ENCODE results near the gene ZNF598. TPM values are rescaled to one million over a fixed set of nuclear protein-coding genes. Genes with fewer than 3 reads are reported as not detected.

The ZNF598 gene
- polyA plus RNA-seq, 4 donors: 17.6 to 27.5 (median 18.1) TPM

DNA sequence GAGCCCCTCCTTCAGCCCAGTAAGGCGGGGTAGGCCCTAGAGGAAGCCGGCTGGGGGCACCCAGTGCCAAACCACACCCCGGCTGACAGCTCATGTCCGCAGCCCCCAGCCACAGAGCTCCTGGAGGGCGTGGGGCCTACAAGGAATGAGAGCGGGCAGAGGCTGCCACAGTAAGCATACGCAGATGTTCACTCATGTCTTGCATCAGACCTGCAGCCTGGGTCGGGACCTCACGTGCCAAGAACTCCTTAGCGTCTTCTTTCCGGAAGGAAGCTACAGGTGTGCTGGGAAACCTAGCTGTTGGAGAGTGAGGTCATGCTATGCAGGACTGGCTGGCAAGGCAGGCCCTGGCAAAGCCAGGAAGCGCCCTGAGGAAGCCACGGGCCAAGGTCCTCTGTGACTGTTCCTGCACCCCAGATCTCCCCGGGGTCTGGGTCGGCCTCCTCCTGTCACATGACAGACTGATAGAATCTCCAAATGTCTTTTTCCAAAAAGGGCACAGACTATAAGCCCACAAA, 1.6 kb downstream of the ZNF598 start:
- no peak for DNase-seq (ENCODE audit: low read depth in 4 of 4, low spot score in 3 of 4)

DNA sequence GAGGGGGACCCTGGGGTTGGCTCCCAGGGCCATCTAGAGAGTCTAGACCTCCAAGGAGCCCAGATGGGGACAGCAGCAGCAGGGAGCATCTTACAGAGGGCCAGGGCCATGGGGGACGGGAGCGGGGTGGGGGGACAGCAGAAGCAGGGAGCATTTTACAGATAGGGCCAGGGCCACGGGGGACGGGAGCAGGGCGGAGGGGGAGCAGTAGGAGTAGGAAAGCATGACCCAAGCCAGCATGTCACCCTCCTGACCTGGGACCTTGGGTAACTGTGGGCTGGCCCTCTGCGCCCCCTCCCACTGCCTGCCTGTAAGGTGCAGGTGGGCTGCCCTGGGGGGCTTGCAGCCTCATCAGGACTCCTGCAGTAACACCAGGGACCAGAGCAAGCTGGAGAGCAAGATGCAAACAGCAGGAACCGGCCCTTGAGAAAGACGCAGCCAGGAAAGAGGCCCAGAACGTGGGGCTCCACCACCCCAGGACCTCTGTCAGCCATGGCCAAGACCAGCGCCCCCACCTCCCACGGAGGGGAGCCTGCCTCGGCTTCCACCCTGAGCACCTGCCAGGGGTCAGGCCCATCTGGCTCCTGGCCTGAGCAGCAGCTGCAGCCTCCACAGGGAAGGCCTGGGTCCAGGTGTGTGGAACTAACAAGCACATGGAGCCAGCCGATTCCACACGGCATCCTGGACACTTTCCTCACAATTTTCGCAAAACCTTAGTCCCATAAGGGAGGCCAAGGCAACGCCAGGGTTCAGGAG, 2.4 kb downstream of the ZNF598 start:
- no peak for DNase-seq (ENCODE audit: low read depth in 4 of 4, low spot score in 3 of 4)

DNA sequence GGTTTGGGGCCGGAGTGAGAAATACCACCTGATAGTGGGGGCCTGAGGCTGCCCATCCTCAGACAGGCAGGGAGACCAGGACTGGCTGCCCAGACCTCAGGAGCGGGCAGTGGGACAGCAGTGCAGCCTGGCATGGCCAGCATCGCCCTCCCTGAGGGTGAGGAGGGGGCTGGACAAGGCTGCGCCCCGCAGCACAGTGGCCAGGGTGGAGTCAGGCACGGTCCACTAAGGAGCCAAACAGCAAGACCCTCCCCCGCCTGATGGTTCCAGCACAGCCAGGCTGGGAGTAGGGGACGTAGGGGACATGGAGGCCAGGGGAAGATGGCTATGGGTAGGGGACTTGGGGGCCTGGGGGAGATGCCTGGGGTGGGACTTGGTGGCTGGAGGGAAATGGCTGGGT, 3.3 kb downstream of the ZNF598 start:
- DNase-seq (ENCODE audit: low read depth in 4 of 4, low spot score in 3 of 4): no peak

DNA sequence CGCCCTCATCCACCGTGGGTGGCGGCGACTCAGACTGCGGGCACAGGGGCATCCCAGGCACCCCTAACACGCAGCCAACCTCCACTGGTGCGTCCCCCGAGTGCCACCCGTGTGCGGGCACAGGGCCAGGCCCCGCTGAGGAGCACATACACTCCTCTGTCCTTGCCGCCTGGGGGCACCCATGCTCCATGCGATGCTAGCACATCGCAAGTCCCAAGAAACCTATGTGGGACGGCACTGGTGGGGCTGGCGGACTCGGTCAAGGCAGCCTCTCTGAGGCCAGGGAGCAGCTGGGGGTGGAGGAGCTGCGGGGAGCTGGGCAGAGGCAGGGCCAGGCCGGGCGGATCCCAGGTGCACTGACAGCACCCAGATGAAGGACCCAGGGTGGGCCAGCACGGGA, 4.0 kb downstream of the ZNF598 start:
- DNase-seq (ENCODE audit: low read depth in 4 of 4, low spot score in 3 of 4): no peak

DNA sequence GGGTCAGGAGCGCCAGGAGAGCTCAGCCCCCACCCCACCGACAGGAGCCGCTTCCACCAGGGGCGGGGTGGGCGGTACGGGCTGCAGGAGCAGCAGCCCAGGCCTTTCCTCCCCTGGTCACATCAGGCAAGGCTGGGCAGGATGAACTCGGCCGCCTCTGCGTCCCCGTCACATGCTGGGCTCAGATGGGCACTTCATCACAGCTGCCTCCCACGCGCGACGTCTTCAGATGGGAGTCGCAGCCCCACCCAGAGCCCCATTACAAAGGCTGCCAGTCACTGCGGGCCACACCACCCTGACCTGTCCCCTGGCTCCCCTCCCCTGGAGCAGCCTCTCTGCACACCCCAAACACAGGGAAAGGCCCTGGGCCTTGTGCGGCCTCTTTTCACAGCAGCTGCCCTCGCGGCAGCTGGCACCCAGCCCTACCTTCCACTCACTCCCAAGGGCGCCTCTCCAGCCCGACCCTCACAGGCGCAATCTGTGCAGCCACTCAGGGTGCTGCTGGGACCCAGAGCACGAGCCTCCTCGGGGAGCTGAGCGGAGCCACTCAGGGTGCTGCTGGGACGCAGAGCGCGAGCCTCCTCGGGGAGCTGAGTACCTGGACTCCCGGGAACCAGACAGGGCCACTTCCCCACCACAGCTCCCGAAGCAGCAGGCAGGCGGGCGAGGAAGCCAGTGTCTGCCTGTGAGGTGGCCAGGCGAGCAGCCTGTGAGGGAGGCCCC, 4.7 kb downstream of the ZNF598 start:
- no peak for DNase-seq (ENCODE audit: low read depth in 4 of 4, low spot score in 3 of 4)

DNA sequence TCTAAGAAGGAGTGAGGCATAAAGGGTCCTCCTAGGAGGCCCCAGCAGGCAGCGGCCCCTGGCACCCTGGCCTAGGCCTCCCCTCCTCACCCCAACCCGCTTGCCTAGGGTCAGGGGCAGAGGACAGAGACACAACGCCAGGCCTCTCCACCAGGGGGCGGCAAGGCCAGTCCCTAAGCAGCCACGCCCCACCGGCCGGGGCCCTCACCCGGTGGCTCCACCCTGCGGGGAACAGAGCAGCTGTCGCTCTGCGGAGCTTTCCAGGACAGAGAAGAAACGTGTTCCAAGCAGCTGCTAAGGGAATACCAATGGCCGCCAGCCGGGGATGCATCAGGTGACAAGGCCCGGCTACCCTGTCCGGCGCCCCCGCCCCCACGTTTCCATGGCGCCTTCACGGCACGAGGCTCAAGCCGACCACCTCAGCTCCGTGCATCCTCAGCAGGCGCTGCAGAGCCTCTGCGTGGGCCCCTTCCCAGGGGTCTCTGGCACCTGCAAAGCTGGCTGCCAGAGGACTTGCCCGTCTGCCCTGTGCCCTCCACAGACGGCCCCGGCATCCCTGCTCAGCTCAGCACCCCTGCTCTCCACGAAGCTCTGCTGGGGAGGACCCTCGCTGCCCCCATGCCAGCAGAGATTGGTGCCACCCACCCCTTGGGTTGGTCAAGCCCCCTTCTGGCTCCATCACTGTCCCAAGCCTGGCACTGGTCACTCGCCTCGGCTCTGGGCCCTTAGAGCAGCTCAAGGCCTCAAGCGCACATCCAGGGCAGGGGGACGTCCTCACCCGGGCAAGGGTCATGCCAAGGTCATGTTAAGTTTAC, 5.6 kb downstream of the ZNF598 start:
- peak in 2 of 4 donors; percentile 73 to 77 for DNase-seq (ENCODE audit: low read depth in 4 of 4, low spot score in 3 of 4)

DNA sequence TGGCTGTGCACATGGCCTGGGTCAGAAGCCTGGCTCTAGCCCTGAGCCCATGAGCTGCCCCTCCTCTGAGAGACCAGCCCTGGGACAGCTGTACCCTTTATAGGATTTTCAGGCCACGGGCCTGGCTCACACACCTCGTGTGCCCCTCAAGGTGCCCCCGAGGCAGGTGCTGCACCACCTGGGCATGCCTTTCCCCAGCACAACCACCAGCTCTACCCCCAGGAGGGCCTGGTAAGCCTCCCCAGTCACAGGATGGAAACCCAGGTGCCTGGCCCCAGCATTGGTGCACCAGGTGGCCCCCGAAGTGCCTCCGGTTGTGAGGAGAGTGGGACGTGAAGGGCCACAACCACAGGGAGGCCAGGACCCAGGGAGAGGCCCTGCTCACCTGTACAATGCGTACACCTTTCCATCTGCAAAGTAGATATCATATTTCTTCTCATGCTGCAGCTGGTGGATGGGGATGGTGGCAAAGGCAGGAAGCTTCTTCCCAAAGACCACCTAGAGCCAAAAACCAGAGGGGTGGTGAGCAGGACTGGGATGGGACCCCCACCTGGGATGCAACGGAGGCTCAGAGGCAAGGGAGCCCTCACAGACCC, 6.3 kb downstream of the ZNF598 start:
- DNase-seq (ENCODE audit: low read depth in 4 of 4, low spot score in 3 of 4): no peak

DNA sequence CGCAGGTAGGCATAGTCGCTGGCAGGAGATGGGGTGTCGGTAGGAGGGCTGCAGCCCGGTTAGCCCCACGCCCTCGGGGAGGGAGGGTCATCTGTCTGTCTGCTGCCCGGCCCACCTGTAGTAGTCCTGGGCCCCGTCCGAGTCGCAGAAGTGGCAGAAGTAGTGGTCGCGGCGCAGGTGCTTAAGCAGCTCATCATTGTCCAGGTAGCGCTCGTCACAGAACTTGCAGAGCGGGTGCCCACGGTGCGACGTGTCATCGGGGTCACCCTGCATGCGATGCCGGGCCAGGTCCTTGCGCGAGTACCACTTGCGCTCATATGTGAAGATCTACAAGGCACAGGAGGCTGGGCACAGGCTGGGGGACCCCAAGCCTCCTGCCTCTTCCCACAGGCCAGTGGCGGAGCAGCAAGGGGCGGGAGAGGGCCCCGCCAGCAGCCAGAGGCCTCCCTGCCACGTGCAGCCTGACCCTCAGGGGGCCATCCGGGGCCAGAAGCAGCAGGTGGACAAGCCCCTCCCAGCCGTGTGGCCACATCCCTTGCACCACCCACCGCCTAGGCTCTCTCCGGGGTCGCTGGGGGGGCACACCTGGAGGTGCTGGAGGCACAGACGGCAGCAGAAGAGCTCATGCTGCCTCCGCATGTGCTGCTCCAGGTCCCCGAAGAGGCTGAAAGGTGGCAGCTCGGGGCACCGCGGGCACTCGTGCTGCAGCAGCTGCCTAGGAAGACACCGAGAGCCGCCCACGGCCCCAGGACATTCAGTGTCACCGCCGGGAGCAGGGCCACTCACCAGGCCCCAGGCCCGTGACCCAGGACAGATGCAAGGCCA, 7.0 kb downstream of the ZNF598 start:
- no peak for DNase-seq (ENCODE audit: low read depth in 4 of 4, low spot score in 3 of 4)

DNA sequence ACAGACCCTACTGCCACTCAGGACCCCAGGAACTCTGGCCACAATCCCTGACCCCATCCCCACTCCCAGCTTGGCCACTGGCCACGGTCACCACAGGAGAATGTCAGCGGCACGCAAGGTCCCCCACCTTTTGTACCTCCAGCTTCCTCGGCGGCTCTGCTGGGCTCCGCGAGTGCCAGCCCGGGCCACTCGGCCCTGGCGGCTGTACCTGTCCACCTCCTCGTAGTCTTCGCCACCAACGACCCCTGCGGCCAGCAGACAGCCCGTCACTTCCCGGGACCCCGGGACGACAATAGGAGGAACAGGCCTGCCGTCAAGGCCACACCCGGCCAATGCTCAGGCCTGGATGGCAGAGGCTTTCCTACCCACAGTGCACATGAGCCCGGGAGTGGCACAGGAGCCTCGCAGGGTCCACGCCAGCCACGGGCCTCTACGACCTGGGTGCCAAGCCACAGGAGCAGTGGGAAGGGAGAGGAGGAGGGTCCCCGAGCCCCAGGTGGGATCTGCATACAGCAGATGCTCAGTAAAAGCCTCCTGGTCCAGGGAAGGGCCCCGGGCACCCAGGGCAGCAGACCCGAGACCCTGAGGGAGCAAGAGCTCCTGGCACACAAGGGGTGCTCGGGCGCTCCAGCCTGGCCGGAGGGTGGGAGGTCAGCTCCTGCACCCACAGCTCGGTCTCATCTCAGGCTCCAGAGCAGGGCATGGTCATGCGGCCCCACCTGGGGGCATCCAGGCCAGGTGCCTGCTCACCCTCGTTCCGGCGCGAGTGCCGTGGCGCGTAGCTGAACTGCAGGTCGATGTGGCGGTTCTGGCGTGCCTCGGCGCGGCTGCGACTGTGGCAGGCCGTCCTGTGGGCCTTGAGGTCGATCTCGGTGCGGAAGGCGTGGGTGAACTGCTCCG, 7.9 kb downstream of the ZNF598 start:
- no peak for DNase-seq (ENCODE audit: low read depth in 4 of 4, low spot score in 3 of 4)

DNA sequence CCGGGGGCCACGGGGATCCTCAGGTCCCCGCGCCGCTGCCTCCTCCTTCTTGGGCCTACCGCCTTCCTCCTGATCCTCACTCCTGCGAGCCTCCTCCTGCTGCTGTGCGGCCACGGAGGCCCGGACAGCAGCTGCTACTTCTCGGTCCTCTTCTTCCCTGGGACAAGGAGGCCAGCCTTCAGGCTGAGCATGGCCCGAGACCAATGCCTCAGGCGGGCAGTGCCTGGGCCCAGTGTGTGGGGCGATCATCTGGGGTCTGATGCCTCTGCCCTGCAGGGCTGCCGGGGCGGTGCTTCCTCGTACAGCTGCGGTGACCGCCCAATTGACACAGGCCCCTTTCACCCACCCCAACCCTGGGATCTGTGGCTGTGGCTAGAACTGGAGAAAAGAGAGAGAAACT, 8.6 kb downstream of the ZNF598 start:
- DNase-seq (ENCODE audit: low read depth in 4 of 4, low spot score in 3 of 4): no peak

DNA sequence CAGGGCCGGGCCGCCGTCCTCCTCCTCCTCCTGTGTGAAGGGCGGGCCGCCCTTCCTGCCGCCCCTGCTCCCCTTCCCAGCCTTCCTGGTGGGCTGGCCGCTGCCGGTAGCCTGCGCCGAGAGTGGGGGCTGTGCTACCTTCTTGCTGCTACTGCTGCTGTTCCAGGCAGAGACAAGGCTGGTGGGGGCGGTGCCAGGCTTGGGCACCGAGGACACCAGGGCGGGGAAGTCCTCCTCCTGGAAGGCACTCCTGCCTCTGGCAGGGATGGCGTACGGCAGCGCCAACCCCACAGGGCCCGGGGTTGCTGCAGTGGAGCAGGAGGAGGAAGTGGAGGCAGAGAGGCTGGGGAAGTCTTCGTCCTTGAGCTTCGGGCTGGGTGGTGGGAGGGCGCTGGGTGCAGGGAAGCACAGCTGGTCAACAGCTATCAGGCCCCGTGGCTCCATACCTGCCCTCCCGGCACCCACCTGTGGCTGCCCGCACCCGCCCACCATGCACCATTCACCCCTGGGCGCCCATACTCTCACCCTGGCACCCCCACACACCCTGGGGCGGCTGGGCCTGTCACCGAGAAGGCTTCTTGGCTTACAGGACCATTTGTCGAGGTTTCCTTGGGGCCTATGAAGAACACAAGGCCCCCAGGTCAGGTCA, 9.6 kb downstream of the ZNF598 start:
- no peak for DNase-seq (ENCODE audit: low read depth in 4 of 4, low spot score in 3 of 4)

DNA sequence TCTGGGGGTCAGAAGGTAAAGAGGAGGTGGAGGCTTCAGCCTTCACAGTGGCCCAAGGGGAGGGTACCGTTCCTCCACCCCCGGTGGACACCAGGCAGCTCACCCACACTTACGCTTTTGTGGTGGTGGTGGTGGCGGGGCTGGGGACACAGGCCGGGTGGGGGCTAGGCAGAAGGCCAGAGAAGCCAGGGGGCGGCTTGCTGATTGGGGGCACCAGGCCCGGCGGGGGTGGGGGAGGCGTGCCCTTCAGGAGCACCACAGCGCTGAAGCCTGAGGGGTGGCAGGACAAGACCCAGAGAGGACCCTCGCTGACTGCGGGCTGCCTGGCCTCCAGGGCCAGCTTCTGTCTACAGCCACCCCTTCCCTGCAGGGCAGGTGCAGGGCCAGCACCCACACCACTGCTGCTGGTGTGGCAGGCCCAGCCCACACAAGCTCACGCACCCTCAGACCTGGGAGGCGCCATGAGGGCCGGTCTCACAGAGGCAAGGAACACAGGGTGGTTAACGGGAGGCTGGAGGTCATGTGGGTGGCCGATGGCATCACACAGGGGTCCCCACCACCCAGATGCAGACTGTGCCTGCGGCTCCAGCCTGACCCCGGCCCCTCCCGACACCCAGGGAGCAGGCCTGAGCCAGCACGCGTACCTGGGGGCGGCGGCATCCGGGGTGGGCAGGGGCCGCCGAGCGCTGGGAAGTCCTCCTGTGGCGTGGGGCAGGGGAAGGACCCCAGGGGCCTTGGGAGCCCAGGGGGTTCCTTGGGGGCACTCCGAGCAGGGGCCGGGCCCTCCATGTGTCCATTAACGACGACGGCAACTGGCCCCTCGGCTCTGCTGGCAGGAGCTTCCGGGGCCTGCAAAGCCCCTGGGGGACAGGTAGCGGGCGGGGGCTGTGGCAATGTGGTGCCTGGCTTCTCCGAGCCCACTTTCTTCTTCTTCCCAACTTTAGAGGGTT, 10.5 kb downstream of the ZNF598 start:
- DNase-seq (ENCODE audit: low read depth in 4 of 4, low spot score in 3 of 4): no peak

DNA sequence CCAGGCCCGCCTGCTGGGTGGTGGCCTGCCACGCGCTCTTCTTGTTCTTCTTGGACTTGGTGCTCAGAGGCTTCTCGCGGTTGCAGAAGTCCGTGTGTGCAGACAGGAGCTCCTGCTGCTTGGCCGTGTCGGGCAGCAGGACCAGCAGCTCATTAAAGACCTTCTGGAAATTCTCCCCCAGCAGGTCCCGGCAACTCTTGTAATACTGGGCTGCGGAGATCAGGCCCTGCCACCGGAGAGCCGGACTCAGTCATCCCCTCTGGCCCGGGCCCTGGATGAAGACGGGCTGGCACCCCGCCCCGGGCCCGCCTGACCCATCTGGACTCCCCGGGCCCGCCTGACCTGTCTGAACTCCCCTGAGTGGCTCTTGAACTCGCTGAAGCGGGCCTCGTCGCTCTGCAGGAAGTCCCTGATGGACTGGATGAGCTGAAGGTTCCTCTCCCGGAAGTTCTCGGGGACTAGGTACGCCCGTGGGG, 11.2 kb downstream of the ZNF598 start:
- DNase-seq (ENCODE audit: low read depth in 4 of 4, low spot score in 3 of 4): no peak

DNA sequence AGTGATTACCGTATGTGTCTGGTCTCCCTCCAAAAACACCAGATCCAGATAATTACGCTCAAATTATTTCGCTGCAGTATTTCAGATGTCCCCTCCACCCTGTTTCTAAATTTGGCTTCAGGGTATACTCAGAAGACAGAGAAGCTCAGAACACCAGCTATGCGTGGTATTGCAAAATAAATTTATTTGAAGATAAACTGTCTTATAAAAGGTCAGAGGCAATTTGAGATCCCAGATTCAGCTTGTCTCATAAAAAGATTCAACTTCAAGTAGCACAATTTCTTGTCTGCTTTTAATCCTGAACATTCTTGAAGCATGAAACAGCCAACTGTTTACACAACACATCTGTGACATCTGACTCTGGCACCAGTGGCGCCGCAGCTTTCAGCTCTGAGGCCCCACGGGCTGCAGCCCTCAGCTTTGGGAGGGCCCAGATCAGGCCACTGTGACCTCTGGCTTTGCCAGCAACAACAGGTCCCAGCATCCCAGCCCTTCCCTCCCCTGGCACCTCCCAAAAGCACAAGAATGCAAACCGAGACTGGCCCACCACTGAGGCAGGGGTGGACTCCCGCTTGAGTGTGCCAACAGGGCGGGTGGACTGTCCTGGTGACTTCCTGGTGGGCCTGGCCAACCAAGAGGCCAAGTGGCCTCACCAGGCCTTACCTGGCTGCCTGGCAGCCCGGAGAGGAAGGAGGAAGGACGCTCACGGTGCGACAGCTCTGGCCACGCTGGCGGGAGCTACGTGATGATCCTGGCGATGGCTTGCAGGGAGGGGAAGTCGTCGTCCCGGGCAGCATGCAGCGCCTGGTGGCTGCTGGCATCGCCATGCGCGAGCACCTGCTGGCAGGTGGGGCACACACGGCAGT, 11.9 kb downstream of the ZNF598 start:
- DNase-seq (ENCODE audit: low read depth in 4 of 4, low spot score in 3 of 4): no peak

DNA sequence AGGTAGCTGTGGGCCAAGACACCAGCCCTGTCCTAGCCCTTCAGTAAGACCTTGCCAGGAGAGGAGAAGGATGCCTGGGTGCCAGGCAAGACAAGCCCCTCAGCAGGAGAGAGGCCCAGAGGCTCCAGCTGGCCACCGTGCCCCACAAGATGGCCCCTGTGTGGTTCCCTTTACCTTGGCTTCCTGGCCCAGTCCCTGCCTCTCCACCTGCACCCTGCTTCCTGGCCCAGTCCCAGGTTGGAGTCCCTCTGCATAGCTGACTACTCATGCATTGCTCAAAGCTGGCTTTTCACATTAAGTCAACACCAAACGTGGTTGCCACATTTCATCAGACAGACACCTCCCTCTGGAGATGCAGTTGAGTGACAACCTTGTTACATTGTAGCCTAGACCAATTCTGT, 15.9 kb downstream of the ZNF598 start:
- DNase-seq (ENCODE audit: low read depth in 4 of 4, low spot score in 3 of 4): no peak

DNA sequence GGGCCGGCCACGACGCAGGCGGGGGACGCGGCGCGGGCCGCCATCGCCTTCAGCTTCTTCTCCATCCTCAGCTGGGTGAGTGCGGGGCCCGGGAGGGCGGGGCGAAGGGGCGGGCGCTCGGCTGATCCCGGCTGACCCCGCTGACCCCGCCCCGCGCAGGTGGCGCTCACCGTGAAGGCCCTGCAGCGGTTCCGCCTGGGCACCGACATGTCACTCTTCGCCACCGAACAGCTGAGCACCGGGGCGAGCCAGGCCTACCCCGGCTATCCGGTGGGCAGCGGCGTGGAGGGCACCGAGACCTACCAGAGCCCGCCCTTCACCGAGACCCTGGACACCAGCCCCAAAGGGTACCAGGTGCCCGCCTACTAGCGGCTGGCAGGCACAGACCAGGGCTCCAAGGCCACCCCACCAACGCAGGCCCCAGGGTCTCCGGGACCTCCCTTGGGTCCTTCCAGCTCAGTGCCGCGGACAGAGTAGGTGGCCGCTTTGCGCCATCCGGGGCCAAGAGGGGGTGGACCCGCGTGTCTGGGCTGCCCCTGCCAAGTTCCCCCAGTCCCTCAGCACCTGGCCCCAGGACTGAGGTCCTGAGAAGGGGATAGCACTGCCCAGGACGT, 16.8 kb downstream of the ZNF598 start:
- no peak for DNase-seq (ENCODE audit: low read depth in 4 of 4, low spot score in 3 of 4)

Data from right renal pelvis (tissue), 4 donors.